ENCODE measurements around the gene MIOX. TPM values are rescaled to one million over a fixed set of nuclear protein-coding genes. Genes with fewer than 3 reads are reported as not detected.

The MIOX gene
- total and polyA plus RNA-seq, 2 donors (not counting 3 experiments of a cell fraction or from before 2014, with no cell fraction given) = not detected

- no peak overlapping the region for H3K4me3 ChIP-seq (replicated peaks in 1 of 3; ENCODE audit: insufficient read depth in 1 of 3, low read depth in 1 of 3, low read length in 3 of 3)
- H3K79me2 ChIP-seq (ENCODE audit: control insufficient read depth, insufficient read depth, low read length) = no peaks in the 10 kb centered on the region
- dilution Hi-C loops (cut with MboI; ENCODE audit: extremely low pct_ligation_motif_present, low sequenced_read_pairs) = no loop called here
- CTCF ChIA-PET = no interaction called here
- no TSS peak for BruUV-seq (replicated peaks)
- no peaks in the 10 kb centered on the region for H3K9me3 ChIP-seq (replicated peaks; ENCODE audit: control insufficient read depth, insufficient read depth, low read length)
- H3K27me3 ChIP-seq (ENCODE audit: control insufficient read depth in 2 of 2, insufficient read depth in 2 of 2, low read length in 2 of 2) = no peaks in the 10 kb centered on the region
- H2AFZ ChIP-seq (ENCODE audit: low read depth, low read length) = no peak overlapping the region
- no peaks in the 10 kb centered on the region for H3K4me1 ChIP-seq (ENCODE audit: control insufficient read depth, extremely low read depth, insufficient read depth, low read length)
- no peaks in the 10 kb centered on the region for H4K20me1 ChIP-seq (replicated peaks; ENCODE audit: control insufficient read depth, extremely low read depth, insufficient read depth, low read length)
- DNase-seq (ENCODE audit: low read depth, low spot score) (no peak), FAIRE-seq (no peak)
- no peak overlapping the region for H3K9ac ChIP-seq (replicated peaks; ENCODE audit: extremely low read depth, insufficient read depth, low read length)
- H3K27ac ChIP-seq (ENCODE audit: insufficient read depth, low read depth, low read length) = no peak overlapping the region
- no peak for TF ChIP-seq FOS (IDR thresholded peaks at IDR 0.05; ENCODE audit: borderline replicate concordance, insufficient read depth, low read length)
- TF ChIP-seq POLR2AphosphoS5 (IDR thresholded peaks at IDR 0.05; ENCODE audit: insufficient read depth, low read depth, low read length) = no peak
- TF ChIP-seq CTCF (IDR thresholded peaks at IDR 0.05; ENCODE audit: extremely low read depth in 1 of 2, insufficient read depth in 1 of 2, low read depth in 1 of 2, low read length in 2 of 2) = no peak
- TF ChIP-seq EZH2 (IDR thresholded peaks at IDR 0.05; ENCODE audit: borderline replicate concordance, low read depth, low read length, severe bottlenecking) = no peak
- TF ChIP-seq GATA2 (IDR thresholded peaks at IDR 0.05; ENCODE audit: insufficient read depth, insufficient read length, low read depth, low read length) = no peak
- TF ChIP-seq MYC (IDR thresholded peaks at IDR 0.05; ENCODE audit: low read depth, low read length) = no peak
- no peak for TF ChIP-seq JUN (IDR thresholded peaks at IDR 0.05; ENCODE audit: borderline replicate concordance, insufficient read depth, insufficient read length, low read depth)
- TF ChIP-seq MAX (IDR thresholded peaks at IDR 0.05; ENCODE audit: insufficient read depth, insufficient read length) = no peak
- no peak for TF ChIP-seq POLR2A (IDR thresholded peaks at IDR 0.05; ENCODE audit: low read depth, low read length)
- intact Hi-C loops (cut with micrococcal nuclease) = no loop called here
- H3K36me3 ChIP-seq (ENCODE audit: control insufficient read depth in 2 of 2, extremely low read depth in 1 of 2, insufficient read depth in 2 of 2, low read length in 2 of 2) = peaks cover 0 to 66% of the 10 kb centered on the region in 2 experiments
- POLR2A ChIA-PET = no interaction called here
- no peaks in the 10 kb centered on the region for H3K9me1 ChIP-seq (replicated peaks; ENCODE audit: control insufficient read depth, extremely low read depth, insufficient read depth, low read length)
- H3K4me2 ChIP-seq (ENCODE audit: insufficient read depth, low read length) = no peak overlapping the region
These were observed 27.6 kb upstream of the MIOX start for GRCh38 chr22:50459016-50459415.
